Esophagus muscularis mucosa (tissue), 4 donors: ENCODE measurements around the gene TMCC1.

Experiments used
- CTCF ChIP-seq, 3 experiments: fragments of 200-600 bp in 2 of 3; fragments of 450-650 bp in 1 of 3; sonication (generic) in 2 of 3; IDR thresholded peaks; one replicate each; pipeline ENCODE4 v1.5.1; 2017 to 2019; ENCODE audit warnings: antibody characterized with exemption in 3 of 3, mild to moderate bottlenecking in 2 of 3, moderate library complexity in 1 of 3
- EP300 ChIP-seq: sonication (generic); formaldehyde crosslinking; IDR thresholded peaks from one replicate; pipeline ENCODE4 v1.6.1; 2017; ENCODE audit warnings: antibody characterized with exemption
- POLR2A ChIP-seq: fragments of 450-650 bp; IDR thresholded peaks from one replicate; pipeline ENCODE4 v1.6.1; 2017; ENCODE audit warnings: antibody characterized with exemption, moderate library complexity, mild to moderate bottlenecking, low read depth
- POLR2AphosphoS5 ChIP-seq, 2 donors: sonication (generic); formaldehyde crosslinking; IDR thresholded peaks; one replicate each; pipeline ENCODE4 v1.6.1; 2017; ENCODE audit warnings: antibody characterized with exemption in 2 of 2

GRCh38 chr3:129658110-129658843, 235.2 kb downstream of the TMCC1 start:
- TF ChIP-seq CTCF (IDR thresholded peaks at IDR 0.05): no peak
- no peak for TF ChIP-seq POLR2A
- TF ChIP-seq EP300: no peak
- TF ChIP-seq POLR2AphosphoS5 (IDR thresholded peaks at IDR 0.05): no peak
